Measurements from ENCODE around the gene UBASH3A. TPM values are rescaled to one million over a fixed set of nuclear protein-coding genes. Genes with fewer than 3 reads are reported as not detected.

The UBASH3A gene
- polyA plus RNA-seq, 1 of the 3 experiments (the other 2 are of a cell fraction): not detected

- TF ChIP-seq ZBTB33 (IDR thresholded peaks at IDR 0.05; ENCODE audit: borderline replicate concordance, low read depth) (no peak), NRF1 (IDR thresholded peaks at IDR 0.05; ENCODE audit: low read depth, low read length) (no peak), RXRA (IDR thresholded peaks at IDR 0.05; ENCODE audit: borderline replicate concordance, low read depth) (no peak), ELF1 (IDR thresholded peaks at IDR 0.05) (no peak)
Measured at GRCh38 chr21:42481169-42481568, 77.5 kb downstream of the UBASH3A start (continued).

GRCh38 chr21:42484966-42485365, 81.3 kb downstream of the UBASH3A start:
- CTCF ChIA-PET: interaction anchor here (1.1 kb wide), 1 partner anchor 44 kb away, joined by 3 read pairs; no protein-coding TSS in a partner anchor
- Histone ChIP-seq H3K27ac (ENCODE audit: low read depth in 2 of 2, low read length in 1 of 2) (no peak overlapping the region), H3K9me3 (no peaks in the 10 kb centered on the region), H4K20me1 (ENCODE audit: insufficient read depth) (no peaks in the 10 kb centered on the region), H3F3A (replicated peaks; ENCODE audit: insufficient read depth) (no peaks in the 10 kb centered on the region), H3K79me2 (ENCODE audit: insufficient read depth) (no peaks in the 10 kb centered on the region), H3K36me3 (replicated peaks in 1 of 2; ENCODE audit: control insufficient read depth in 1 of 2, insufficient read depth in 2 of 2, low read length in 1 of 2) (no peaks in the 10 kb centered on the region), H3K4me1 (ENCODE audit: control insufficient read depth in 1 of 2, insufficient read depth in 2 of 2, low read depth in 1 of 2, low read length in 1 of 2) (no peaks in the 10 kb centered on the region; a peak in 1 of 4 replicates), H3K4me2 (no peak overlapping the region), H3K9me2 (no peaks in the 10 kb centered on the region; the same call in 1 of the 2 replicates), H3K27me3 (ENCODE audit: insufficient read depth) (no peaks in the 10 kb centered on the region; the same call in 1 of the 2 replicates), H2AFZ (ENCODE audit: low read depth) (no peak overlapping the region), H3K9ac (no peak overlapping the region), H3K4me3 (ENCODE audit: low read depth in 2 of 2, low read length in 1 of 2) (no peak overlapping the region)
- DNase-seq: no peak
- WGBS (ENCODE audit: low lambda C conversion rate): 39% methylated on average over 4 of the region's 7 CpGs
- POLR2A ChIA-PET: no interaction called here
- no peak for TF ChIP-seq FOXM1 (IDR thresholded peaks at IDR 0.05; ENCODE audit: low read depth)
- TF ChIP-seq RFX5 (IDR thresholded peaks at IDR 0.05; ENCODE audit: low read length): no peak
- TF ChIP-seq USF2 (IDR thresholded peaks at IDR 0.05; ENCODE audit: borderline replicate concordance, low read depth, low read length): no peak
- TF ChIP-seq MEF2A (IDR thresholded peaks at IDR 0.05; ENCODE audit: borderline replicate concordance, low read depth): no peak
- no peak for TF ChIP-seq USF1 (IDR thresholded peaks at IDR 0.05; ENCODE audit: borderline replicate concordance, low read depth)
- TF ChIP-seq IRF3 (IDR thresholded peaks at IDR 0.05; ENCODE audit: low read depth, low read length): no peak
- no peak for TF ChIP-seq RAD21 (IDR thresholded peaks at IDR 0.05; ENCODE audit: low read length)
- no peak for TF ChIP-seq TEAD4 (IDR thresholded peaks at IDR 0.05; ENCODE audit: borderline replicate concordance, insufficient read depth)
- TF ChIP-seq ELF1 (IDR thresholded peaks at IDR 0.05): no peak
- no peak for TF ChIP-seq GABPA (IDR thresholded peaks at IDR 0.05; ENCODE audit: low read depth)
- no peak for TF ChIP-seq TCF12 (IDR thresholded peaks at IDR 0.05)
- TF ChIP-seq TAF1 (IDR thresholded peaks at IDR 0.05; ENCODE audit: borderline replicate concordance, low read depth, low read length): no peak
- TF ChIP-seq POLR2AphosphoS5 (IDR thresholded peaks at IDR 0.05; ENCODE audit: low read depth, low read length): no peak
- TF ChIP-seq MXI1 (IDR thresholded peaks at IDR 0.05; ENCODE audit: low read depth, low read length): no peak
- TF ChIP-seq PBX3 (IDR thresholded peaks at IDR 0.05): no peak
- TF ChIP-seq EP300 (IDR thresholded peaks at IDR 0.05; ENCODE audit: borderline replicate concordance in 1 of 2, low read depth in 1 of 2, low read length in 1 of 2): no peak
- TF ChIP-seq REST (IDR thresholded peaks at IDR 0.05; ENCODE audit: low read depth, low read length): no peak
- no peak for TF ChIP-seq ZBTB33 (IDR thresholded peaks at IDR 0.05; ENCODE audit: borderline replicate concordance, low read depth)
